ENCODE results near the gene NEMP2. TPM values are rescaled to one million over a fixed set of nuclear protein-coding genes. Genes with fewer than 3 reads are reported as not detected.
A peak's percentile ranks its signal among the peaks of the same experiment; 100 is the strongest.

Gene NEMP2
- 7.6 and 9.8 TPM in 2 replicates for total RNA-seq
- long read RNA-seq, full-length matches to known transcripts, result 16 of 36 reads
- long read RNA-seq, partial matches to known transcripts, result 3 of 36 reads
- long read RNA-seq, other reads (novel, unspliced or antisense), result 17 of 36 reads

GRCh38 chr2:190534310-190535120 lies at the start of gene NEMP2:
TSS of gene NEMP2 (minus strand) at chr2:190534722. CDS start at chr2:190534655, 67 bp downstream.
- Mint-ChIP-seq H3K4me1 (peaks cover 37% of the 10 kb centered on the region), H3K27ac (ENCODE audit: unreplicated experiment) (peak within 1 kb of the TSS; percentile 99), H3K36me3 (ENCODE audit: low read depth) (peaks cover 30% of the 10 kb centered on the region), H3K9me3 (peaks cover 12% of the 10 kb centered on the region), H3K27me3 (ENCODE audit: low read depth) (no peaks in the 10 kb centered on the region), H3K4me3 (peak within 1 kb of the TSS; percentile 96)
- peak; percentile 74 for DNase-seq (ENCODE audit: low read depth, low spot score)
- no peak for TF ChIP-seq CTCF (conservative IDR thresholded peaks at IDR 0.05)

DNA sequence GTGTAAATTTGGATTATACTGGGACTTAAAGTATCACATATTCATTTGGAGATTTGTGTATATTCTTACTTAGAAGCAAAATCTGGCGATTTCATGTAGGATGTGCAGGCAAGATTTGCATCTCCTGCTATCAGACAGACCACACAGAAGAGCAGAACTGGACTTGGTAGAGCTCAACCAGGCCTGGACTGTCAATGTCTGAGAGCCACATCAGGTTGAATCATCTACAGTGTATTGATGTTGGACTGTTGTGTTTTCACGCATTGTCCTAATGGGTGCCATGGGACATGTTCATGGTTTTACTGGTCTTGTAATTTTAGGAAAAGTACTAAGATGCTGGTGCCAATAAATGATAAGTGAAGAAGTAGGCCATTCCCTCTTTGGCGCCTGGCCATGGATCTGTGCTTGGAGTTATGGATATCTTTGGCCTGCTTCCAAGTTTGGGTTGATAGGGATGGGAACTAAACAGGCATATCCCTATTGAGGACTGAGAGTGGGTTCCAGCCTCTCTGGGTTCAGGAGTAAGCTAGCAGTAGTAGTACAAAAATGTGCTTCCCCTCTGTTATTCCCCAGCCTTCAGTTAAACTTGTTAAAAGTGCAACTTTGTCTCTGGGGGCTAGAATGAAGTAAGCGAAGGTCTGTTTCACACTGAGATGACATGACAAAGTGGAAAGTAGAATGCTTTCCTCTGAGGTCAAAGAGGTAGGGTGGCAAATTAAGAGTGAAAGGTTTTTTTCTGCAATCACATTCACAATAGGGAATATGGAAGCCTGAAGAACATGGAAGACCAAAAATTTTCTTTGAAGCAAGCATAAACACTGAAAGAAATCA lies 49.2 kb upstream of the NEMP2 start:
- peaks cover 21% of the 10 kb centered on the region for H3K4me1 Mint-ChIP-seq
- no peak overlapping the region for H3K4me3 Mint-ChIP-seq
- no peaks in the 10 kb centered on the region for H3K27me3 Mint-ChIP-seq (ENCODE audit: low read depth)
- peak overlapping the region; percentile 70 for H3K27ac Mint-ChIP-seq (ENCODE audit: unreplicated experiment)
- H3K36me3 Mint-ChIP-seq (ENCODE audit: low read depth), result peaks cover 2% of the 10 kb centered on the region
- no peak for TF ChIP-seq CTCF (conservative IDR thresholded peaks at IDR 0.05)
- peaks cover 11% of the 10 kb centered on the region for H3K9me3 Mint-ChIP-seq
- DNase-seq (ENCODE audit: low read depth, low spot score), result no peak

GRCh38 chr2:190582736-190583506 lies 48.4 kb upstream of the NEMP2 start:
- peaks cover 2% of the 10 kb centered on the region for H3K36me3 Mint-ChIP-seq (ENCODE audit: low read depth)
- H3K4me3 Mint-ChIP-seq, result no peak overlapping the region
- H3K9me3 Mint-ChIP-seq, result peaks cover 7% of the 10 kb centered on the region
- no peak overlapping the region for H3K27ac Mint-ChIP-seq (ENCODE audit: unreplicated experiment)
- peaks cover 29% of the 10 kb centered on the region for H3K4me1 Mint-ChIP-seq
- DNase-seq (ENCODE audit: low read depth, low spot score), result no peak
- no peaks in the 10 kb centered on the region for H3K27me3 Mint-ChIP-seq (ENCODE audit: low read depth)
- TF ChIP-seq CTCF (conservative IDR thresholded peaks at IDR 0.05), result no peak

DNA sequence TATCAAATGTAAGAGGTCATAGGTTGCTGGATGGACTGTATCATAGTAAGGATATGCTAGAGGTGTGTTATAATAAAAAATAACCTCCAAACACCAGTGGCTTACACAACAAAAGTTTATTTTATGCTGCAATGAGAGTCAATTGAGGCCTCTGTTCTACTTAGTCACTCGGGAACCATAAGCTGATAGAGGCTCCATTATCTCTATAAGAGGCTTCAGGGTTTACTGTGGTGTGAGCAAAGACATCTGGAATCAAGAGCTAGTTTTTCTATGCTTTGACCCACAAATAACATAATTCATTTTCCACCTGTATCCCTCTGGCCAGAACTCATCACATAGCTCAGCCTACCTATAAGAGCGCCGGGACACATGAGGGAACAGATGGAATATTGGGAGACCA lies 47.5 kb upstream of the NEMP2 start:
- Mint-ChIP-seq H3K27me3 (ENCODE audit: low read depth) (no peaks in the 10 kb centered on the region), H3K9me3 (peaks cover 3% of the 10 kb centered on the region), H3K4me3 (no peak overlapping the region), H3K4me1 (peaks cover 32% of the 10 kb centered on the region), H3K36me3 (ENCODE audit: low read depth) (no peaks in the 10 kb centered on the region), H3K27ac (ENCODE audit: unreplicated experiment) (no peak overlapping the region)
- TF ChIP-seq CTCF (conservative IDR thresholded peaks at IDR 0.05), result no peak
- no peak for DNase-seq (ENCODE audit: low read depth, low spot score)
